Endothelial cell of hepatic sinusoid (primary cell): ENCODE measurements around the gene CGB7.

Experiments used
- in situ Hi-C: cut with HindIII; loops from 2 replicates; pipeline ENCODE4 v1.10.0; 2017; ENCODE audit warnings: low sequenced_read_pairs

Gene CGB7

GRCh38 chr19:49057636-49058234 lies at the start of gene CGB7:
Gene CGB7, minus strand, starts transcription at chr19:49057749. Its CDS starts 2,374 bp downstream, at chr19:49055375.
- in situ Hi-C loops: no loop called here

- in situ Hi-C loops: no loop called here
Measured at GRCh38 chr19:49106648-49107135, 49.1 kb upstream of the CGB7 start.

GRCh38 chr19:49104229-49104864 lies 46.8 kb upstream of the CGB7 start:
- in situ Hi-C loops: no loop called here

DNA sequence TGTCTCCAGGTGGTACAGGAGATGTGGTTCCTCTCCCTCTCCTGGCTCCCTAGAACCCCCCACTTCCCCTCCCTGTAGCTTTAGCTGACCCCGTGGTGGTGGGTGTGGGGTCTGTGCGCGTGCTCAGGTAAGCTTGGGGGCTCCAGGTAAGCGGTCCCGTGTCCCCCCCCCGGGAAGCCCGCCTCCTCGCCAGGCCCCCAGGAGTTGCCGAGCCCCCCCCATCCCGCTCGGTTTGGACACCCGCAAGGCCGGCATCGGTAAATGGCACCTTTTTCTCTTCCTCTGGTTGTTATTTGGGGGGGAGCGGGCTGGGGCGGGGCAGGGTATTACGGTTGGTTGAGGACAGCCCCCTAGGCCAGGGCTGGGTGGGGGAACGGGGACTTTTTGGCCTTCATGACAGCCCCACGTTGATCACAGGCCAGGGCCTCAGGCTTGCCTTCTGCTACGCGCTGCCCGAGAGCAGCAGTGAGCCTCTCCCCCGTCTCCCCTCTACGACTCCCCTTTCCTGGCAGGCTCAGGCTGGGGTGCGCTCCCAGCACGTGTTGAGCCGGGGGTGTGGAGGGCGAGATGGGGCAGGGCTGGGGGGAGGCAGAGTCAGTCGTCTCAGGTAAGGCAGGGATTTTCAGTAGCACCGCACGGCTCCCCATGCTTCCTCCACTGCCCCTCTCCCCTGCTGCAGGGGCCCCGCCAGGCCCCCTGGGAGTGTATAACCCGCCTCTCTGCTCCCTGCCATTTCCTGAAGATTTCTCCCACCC lies 46.0 kb upstream of the CGB7 start:
- in situ Hi-C loops: no loop called here

DNA sequence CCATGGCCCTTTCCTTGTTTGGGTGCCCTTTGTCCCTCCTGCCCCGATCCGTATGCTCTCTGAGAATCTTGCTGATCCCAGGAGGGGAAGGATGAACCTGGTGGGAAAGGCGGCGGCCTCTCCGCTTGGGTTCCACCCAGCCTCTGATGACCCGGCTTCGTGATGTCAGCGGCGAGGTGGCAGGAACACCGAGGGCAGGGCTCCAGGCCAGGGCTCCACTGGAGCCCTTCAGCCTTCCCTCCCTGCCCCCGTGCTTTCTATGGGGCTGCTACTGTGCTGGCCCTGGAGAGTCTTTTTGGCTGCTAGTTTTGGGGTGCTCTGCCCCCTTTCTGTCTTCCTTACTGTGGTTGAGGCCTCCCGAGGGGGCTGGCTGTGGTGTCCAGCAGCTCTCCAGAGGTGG lies 44.8 kb upstream of the CGB7 start:
- in situ Hi-C loops: no loop called here

DNA sequence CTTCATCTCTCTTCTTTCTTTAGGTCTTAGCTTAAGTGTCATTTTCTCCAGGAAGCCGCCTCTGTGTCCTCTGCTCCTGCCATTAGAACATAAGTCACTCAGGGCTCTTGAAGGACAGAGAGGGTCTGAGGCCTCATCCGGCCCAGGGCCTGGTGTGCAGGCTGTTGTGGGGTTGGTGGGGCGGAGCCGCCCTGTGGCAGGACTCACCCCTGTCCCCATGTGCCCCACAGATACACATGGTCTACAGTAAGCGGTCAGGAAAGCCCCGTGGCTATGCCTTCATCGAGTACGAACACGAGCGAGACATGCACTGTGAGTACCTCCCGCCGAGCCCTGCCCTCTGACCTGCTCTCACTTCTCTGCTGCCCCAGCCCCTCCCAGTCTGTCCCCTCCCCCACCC lies 43.6 kb upstream of the CGB7 start:
- in situ Hi-C loops: no loop called here

- in situ Hi-C loops: no loop called here
Measured at GRCh38 chr19:49098795-49099194, 41.2 kb upstream of the CGB7 start.

DNA sequence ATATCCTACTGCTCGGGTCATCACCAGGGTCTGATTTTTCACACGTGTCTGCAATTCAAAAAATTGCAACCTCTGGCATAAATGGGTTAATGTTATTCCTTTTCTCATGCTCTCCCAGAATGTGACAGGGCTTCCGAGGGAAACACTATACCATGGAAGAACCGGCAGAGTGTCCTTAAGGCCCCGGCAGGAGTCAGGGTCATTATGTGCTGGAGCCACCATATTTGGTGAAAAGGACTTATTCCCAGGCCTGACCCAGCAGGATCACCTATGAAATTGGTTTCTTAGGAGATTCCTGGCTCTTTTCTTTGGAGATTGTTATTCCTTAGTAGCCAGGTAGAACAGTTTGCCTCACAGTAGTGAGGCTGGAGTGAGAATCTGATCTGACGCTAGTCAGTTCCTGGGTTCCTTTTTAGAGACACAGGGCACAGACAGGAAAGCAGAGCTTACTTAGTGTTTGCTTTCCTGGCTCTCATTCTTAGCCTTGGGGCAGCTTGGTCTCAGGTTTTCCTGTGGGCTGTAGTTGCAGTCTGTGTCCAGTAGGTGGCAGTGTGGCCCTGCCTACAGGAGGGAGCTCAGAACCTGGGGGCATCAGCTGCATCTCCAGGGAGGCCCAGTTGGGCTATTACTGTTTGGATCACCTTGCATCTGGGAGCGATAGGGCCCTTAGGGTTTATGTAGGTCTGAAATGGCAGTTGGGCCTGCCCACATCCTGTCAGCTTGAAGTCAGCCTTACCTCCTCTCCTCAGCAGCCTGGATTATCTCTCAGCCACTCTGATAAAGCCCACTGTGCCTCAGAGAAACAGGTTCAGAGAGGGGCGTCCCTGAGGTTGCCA lies 40.1 kb upstream of the CGB7 start:
- in situ Hi-C loops: no loop called here

DNA sequence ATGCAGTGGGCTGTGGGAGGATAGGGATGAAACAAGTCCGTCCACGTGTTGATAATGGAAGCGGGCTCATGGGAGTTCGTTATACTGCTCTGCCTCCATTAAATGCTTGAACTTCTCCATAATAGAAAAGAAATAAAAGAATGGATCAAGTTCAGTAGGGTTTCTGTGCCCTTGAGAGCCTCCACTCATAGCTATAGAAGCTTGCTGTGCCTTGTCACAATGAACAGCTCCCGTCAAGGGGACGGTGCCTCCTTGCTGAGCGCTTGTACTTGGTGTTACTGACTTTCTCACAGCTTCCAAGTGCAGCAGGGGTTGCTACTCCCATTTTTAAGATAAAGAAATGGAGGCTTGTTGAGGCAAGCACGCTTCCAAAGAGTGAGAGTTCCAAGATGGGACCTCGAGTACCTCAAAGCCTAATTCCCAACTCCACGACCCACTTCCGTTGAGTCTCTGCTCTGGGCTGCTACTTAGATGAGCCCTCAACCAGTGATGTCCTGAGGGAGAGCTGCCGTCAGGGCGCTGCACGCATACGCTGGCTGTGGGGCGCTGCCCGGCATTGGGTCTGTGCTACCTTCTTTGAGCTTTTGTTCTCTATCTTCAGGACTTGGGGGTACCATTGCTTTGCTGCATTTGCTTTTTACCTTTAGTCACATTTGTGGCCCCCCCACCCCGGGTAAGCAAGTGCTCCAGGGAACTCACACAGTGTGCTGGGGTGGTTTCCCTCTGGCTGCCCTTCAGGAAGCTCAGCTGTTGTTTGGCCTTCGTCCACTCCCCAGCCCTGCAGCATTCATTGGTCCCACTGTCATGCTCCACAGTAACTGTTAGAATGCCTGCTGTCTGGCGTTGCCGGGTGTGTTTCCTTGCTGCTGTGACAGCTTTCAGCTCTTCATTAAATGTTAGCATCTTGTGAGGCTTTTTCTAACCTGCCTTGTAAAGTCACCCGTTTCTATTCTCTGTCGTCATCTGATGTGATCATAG lies 37.2 kb upstream of the CGB7 start:
- in situ Hi-C loops: no loop called here

DNA sequence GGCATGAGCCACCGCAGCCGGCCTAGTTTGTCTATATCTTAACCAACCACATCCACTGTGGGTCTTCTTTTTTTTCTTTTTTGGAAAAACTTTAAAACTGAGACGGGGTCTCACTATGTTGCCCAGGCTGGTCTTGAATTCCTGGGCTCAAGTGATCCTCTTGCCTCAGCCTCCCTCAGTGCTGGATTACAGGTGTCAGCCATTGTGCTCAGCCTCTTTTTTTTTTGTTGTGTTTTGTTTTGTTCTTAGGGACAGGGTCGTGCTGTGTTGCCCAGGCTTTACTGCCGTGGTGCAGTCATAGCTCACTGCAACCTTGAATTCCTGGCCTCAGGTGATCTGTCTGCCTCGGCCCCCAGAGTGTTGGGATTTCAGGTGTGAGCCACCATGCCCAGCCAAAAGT lies 35.1 kb upstream of the CGB7 start:
- in situ Hi-C loops: no loop called here

GRCh38 chr19:49091391-49092038 lies 34.0 kb upstream of the CGB7 start:
- in situ Hi-C loops: no loop called here

DNA sequence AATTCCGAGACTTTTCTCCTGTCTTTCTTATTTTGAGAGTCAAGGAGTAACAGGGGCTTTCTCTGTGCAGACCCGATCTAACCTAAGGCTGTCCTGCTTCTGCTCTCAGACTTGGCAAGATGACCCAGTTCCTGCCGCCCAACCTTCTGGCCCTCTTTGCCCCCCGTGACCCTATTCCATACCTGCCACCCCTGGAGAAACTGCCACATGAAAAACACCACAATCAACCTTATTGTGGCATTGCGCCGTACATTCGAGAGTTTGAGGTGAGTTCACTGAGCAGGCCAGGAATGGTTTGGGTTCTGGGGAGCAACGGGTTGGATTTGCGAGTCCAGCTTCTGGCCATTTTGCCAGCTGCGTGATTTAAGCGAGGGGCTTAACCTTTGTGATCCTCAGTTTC lies 28.7 kb upstream of the CGB7 start:
- in situ Hi-C loops: no loop called here

GRCh38 chr19:49085868-49086232 lies 28.3 kb upstream of the CGB7 start:
- in situ Hi-C loops: no loop called here

- in situ Hi-C loops: no loop called here
Measured at GRCh38 chr19:49085020-49085867, 27.7 kb upstream of the CGB7 start, which contains the start of gene SNRNP70. Gene SNRNP70, plus strand, starts transcription at chr19:49085451. Its CDS starts 964 bp downstream, at chr19:49086415.

GRCh38 chr19:49084206-49085019 lies 26.9 kb upstream of the CGB7 start:
- in situ Hi-C loops: loop anchor here (5.0 kb wide), 1 partner anchor 108 kb away; no protein-coding TSS in a partner anchor

- in situ Hi-C loops: loop anchor here (5.0 kb wide), 1 partner anchor 111 kb away; no protein-coding TSS in a partner anchor
Measured at GRCh38 chr19:49081273-49081672, 23.7 kb upstream of the CGB7 start.

DNA sequence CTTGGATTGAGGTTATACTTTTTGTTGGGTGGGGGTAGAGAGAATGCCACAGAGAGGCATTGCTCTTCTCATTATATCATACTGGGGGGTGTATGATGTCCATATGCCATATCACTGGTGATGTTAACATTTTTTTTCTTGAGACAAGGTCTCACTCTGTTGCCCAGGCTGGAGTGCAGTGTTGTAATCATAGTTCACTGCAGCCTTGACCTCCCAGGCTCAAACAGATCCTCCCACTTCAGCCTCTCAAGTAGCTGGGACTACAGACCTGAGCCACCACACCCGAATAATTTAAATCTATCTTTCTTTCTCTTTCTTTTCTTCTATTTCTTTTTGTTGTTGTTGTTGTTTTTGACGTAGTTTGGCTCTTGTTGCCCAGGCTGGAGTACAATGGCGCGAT lies 22.8 kb upstream of the CGB7 start:
- in situ Hi-C loops: loop anchor here (5.0 kb wide), 1 partner anchor 112 kb away; no protein-coding TSS in a partner anchor
